Transverse colon (tissue), 4 donors: ENCODE measurements around the gene PPP2R1B.
A peak's percentile ranks its signal among the peaks of the same experiment; 100 is the strongest.

ENCODE experiments used
- CTCF ChIP-seq, 5 experiments: fragments of 200-600 bp in 3 of 5; fragments of 450-650 bp in 2 of 5; sonication (generic) in 3 of 5; IDR thresholded peaks; 1 replicate in 2 of 5; 2 replicates in 3 of 5; pipeline ENCODE4 v1.5.1; 2016 to 2017; ENCODE audit warnings: antibody characterized with exemption in 5 of 5, inconsistent platforms in 3 of 5, mild to moderate bottlenecking in 2 of 5, moderate library complexity in 1 of 5
- EP300 ChIP-seq: sonication (generic); formaldehyde crosslinking; IDR thresholded peaks from one replicate; pipeline ENCODE4 v1.6.1; 2017; ENCODE audit warnings: antibody characterized with exemption, low read depth
- POLR2A ChIP-seq: fragments of 450-650 bp; IDR thresholded peaks from one replicate; pipeline ENCODE4 v1.6.1; 2016; ENCODE audit warnings: antibody characterized with exemption, mild to moderate bottlenecking, moderate library complexity
- POLR2AphosphoS5 ChIP-seq, 3 donors: sonication (generic); formaldehyde crosslinking; IDR thresholded peaks; one replicate each; pipeline ENCODE4 v1.6.1; 2016; ENCODE audit warnings: antibody characterized with exemption in 3 of 3

DNA sequence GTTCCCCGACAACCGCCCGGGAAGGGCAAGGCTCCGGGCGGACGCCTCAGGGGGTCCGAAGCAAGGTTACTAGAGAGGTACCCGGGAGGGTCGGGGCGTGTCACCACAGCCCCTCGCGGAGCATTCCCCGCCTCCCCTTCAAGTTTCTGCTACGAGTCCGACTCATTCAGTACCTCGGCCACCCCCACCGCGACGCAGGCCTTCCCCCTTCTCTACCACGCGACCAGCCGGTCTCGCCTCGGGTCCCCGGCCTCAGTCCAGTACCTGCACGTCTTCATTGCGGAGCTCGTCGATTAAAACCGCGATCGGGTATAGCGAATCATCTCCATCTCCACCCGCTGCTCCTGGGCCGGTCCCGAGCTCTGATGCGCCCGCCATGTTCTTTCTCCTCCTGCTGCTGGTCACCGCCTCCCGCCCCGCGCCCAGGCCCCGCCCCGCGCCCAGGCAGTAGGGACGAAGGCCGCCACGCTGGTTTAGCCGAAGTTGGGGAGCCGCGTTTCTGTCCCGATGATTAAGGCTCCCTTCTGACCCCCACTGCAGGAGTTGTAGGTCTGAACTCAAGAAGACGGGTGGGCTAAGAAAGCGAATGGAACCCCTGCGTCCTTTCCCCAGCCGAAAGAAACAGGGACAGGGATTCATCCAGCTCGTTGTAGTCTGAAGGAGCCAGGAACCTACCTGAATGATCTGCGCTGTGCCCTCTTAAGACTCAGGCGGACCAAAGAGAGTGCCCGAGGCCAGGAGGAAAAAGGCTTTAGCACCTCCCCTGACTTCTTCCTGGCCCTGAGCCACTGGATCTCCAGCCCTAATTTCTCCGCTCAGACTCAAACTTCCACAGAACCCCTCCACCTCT lies at the start of gene PPP2R1B:
- TF ChIP-seq POLR2AphosphoS5 (IDR thresholded peaks at IDR 0.05) (peak; percentile 36 to 77 (median 62)), CTCF (IDR thresholded peaks at IDR 0.05) (no peak), POLR2A (peak; percentile 67), EP300 (no peak)
